ENCODE data around the gene CEP70. TPM values are rescaled to one million over a fixed set of nuclear protein-coding genes. Genes with fewer than 3 reads are reported as not detected.

CEP70 gene
- total and polyA plus RNA-seq, 2 of the 13 experiments (the other 11 are each of a cell fraction or from before 2014, with no cell fraction given): 4.0 to 22.3 TPM

DNA sequence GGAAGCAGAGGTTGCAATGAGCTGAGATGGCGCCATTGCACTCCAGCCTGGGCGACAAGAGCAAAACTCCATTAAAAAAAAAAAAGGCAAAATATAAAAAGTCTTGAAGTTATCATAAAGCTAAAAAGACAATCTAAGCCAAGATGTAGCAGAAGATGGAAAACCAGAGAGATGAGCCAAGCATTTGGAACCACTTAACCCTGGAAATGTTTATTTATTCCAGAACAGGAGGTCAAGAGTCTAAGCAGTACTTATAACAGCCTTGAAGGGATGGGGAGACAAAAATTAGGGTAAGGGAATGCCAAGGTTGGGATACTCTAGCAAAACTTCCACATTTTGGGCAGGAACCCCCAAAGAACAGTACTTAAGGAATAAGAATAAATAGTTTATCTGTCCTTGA, 44.6 kb upstream of the CEP70 start:
- H3K79me2 ChIP-seq (ENCODE audit: insufficient read depth, low read length): no peaks in the 10 kb centered on the region
- 95% methylated on average over 2 of the region's 2 CpGs for WGBS (ENCODE audit: low lambda C conversion rate)
- no peak overlapping the region for H2AFZ ChIP-seq (ENCODE audit: low read length)
- no peaks in the 10 kb centered on the region; the same call in 1 of the 2 replicates for H3K9me3 ChIP-seq (ENCODE audit: low read length)
- FAIRE-seq (no peak), ATAC-seq (no peak), DNase-seq (ENCODE audit: low spot score) (no peak)
- no peaks in the 10 kb centered on the region for H3K27me3 ChIP-seq (ENCODE audit: control insufficient read depth in 1 of 2, insufficient read depth in 2 of 2, low read length in 2 of 2)
- no TSS peak for BruUV-seq (replicated peaks)
- TF ChIP-seq SP5 (CRISPR knock-in tag; IDR thresholded peaks at IDR 0.05; ENCODE audit: borderline replicate concordance, low read depth) (no peak), ZNF562 (CRISPR knock-in tag; IDR thresholded peaks at IDR 0.05; ENCODE audit: borderline replicate concordance) (no peak), ZNF790 (CRISPR knock-in tag; IDR thresholded peaks at IDR 0.05; ENCODE audit: borderline replicate concordance) (no peak), ZNF577 (CRISPR knock-in tag; IDR thresholded peaks at IDR 0.05; ENCODE audit: borderline replicate concordance, low read depth) (no peak), MAX (IDR thresholded peaks at IDR 0.05) (no peak)
- no peak overlapping the region for H3K9ac ChIP-seq (ENCODE audit: insufficient read depth, low read depth, low read length)
- intact Hi-C loops (cut with micrococcal nuclease; ENCODE audit: unreplicated experiment): no loop called here
- no peaks in the 10 kb centered on the region for H3K4me1 ChIP-seq (ENCODE audit: insufficient read depth, low read length)
- in situ Hi-C loops (cut with HindIII; ENCODE audit: extremely low pct_ligation_motif_present, low pct_unique_long_range_greater_than_20kb): no loop called here
- ChIA-PET CTCF (ENCODE audit: low intra/inter-chr PET ratio, low total read pairs) (no interaction called here), POLR2A (no interaction called here)
- H3K27ac ChIP-seq (ENCODE audit: extremely low read length, insufficient read depth, low read length): no peak overlapping the region
- no peak overlapping the region for H3K4me3 ChIP-seq (replicated peaks in 1 of 3; ENCODE audit: insufficient read depth in 1 of 3, low read depth in 2 of 3, low read length in 3 of 3)
- no peaks in the 10 kb centered on the region for H4K20me1 ChIP-seq (ENCODE audit: insufficient read depth, low read length)
- H3K36me3 ChIP-seq (replicated peaks in 1 of 2; ENCODE audit: control insufficient read depth in 1 of 2, insufficient read depth in 2 of 2, low read length in 2 of 2): no peaks in the 10 kb centered on the region
- H3K4me2 ChIP-seq (ENCODE audit: low read depth, low read length): no peak overlapping the region

DNA sequence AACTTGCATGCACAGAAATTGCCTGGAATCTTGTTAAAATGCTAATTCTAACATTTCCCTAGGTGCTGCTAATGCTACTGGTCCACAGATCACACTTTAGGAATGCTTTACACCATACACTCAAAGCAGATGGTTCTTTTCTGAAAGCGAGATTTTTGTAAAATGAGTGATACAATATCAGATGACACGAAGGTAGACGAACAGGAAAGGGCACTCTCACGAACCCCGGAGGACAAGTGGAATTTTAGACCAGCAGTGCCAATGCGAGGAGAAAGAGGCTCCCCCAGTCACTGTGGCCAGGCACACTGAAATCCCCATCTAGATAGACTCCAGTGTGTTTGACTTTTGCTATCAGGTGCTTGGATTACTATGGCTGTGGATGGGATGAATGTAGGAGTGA, 35.5 kb upstream of the CEP70 start:
- Histone ChIP-seq H3K9me3 (ENCODE audit: low read length) (no peaks in the 10 kb centered on the region), H3K27ac (ENCODE audit: extremely low read length, insufficient read depth, low read length) (no peak overlapping the region), H3K79me2 (ENCODE audit: insufficient read depth, low read length) (no peaks in the 10 kb centered on the region), H3K4me1 (ENCODE audit: insufficient read depth, low read length) (no peaks in the 10 kb centered on the region), H2AFZ (ENCODE audit: low read length) (no peak overlapping the region), H3K4me2 (ENCODE audit: low read depth, low read length) (no peak overlapping the region), H4K20me1 (ENCODE audit: insufficient read depth, low read length) (no peaks in the 10 kb centered on the region), H3K9ac (ENCODE audit: insufficient read depth, low read depth, low read length) (no peak overlapping the region), H3K27me3 (ENCODE audit: control insufficient read depth in 1 of 2, insufficient read depth in 2 of 2, low read length in 2 of 2) (no peaks in the 10 kb centered on the region), H3K36me3 (replicated peaks in 1 of 2; ENCODE audit: control insufficient read depth in 1 of 2, insufficient read depth in 2 of 2, low read length in 2 of 2) (0 out of 5 replicates have a peak, but pooled peaks cover 0 to 11% of the 10 kb centered on the region in 2 experiments), H3K4me3 (replicated peaks in 1 of 3; ENCODE audit: insufficient read depth in 1 of 3, low read depth in 2 of 3, low read length in 3 of 3) (no peak overlapping the region)
- DNase-seq (ENCODE audit: low spot score): no peak
- ATAC-seq: no peak
- ChIA-PET CTCF (ENCODE audit: low intra/inter-chr PET ratio, low total read pairs) (no interaction called here), POLR2A (no interaction called here)
- in situ Hi-C loops (cut with HindIII; ENCODE audit: extremely low pct_ligation_motif_present, low pct_unique_long_range_greater_than_20kb): no loop called here
- intact Hi-C loops (cut with micrococcal nuclease; ENCODE audit: unreplicated experiment): no loop called here
- no peak for FAIRE-seq
- BruUV-seq (replicated peaks): no TSS peak
- WGBS (ENCODE audit: low lambda C conversion rate): 87% methylated on average over 6 of the region's 6 CpGs
- TF ChIP-seq JARID2 (CRISPR knock-in tag; IDR thresholded peaks at IDR 0.05; ENCODE audit: insufficient replicate concordance) (no peak), ZNF512B (CRISPR knock-in tag; IDR thresholded peaks at IDR 0.05; ENCODE audit: borderline replicate concordance) (no peak), ZNF501 (CRISPR knock-in tag; IDR thresholded peaks at IDR 0.05) (no peak), EP300 (IDR thresholded peaks at IDR 0.05; ENCODE audit: low read depth in 2 of 2, low read length in 2 of 2) (no peak), EP300 (CRISPR knock-in tag; IDR thresholded peaks at IDR 0.05; ENCODE audit: borderline replicate concordance) (no peak), MATR3 (CRISPR knock-in tag; IDR thresholded peaks at IDR 0.05) (no peak), GMEB1 (CRISPR knock-in tag; IDR thresholded peaks at IDR 0.05; ENCODE audit: borderline replicate concordance) (no peak), ZSCAN31 (CRISPR knock-in tag; IDR thresholded peaks at IDR 0.05; ENCODE audit: low read depth) (no peak)
